NCI-H146 treated with DMSO at 0.1 percent for 48 hours (cell line): ENCODE measurements around the gene MBNL1.

ENCODE experiments used
- DNase-seq: peaks from one replicate; lab custom pipeline; 2025; ENCODE audit not compliant: unreplicated experiment; lab: John Stamatoyannopoulos, UW

Gene MBNL1

GRCh38 chr3:152373379-152373778, 104.7 kb downstream of the MBNL1 start:
- DNase-seq = no peak

DNA sequence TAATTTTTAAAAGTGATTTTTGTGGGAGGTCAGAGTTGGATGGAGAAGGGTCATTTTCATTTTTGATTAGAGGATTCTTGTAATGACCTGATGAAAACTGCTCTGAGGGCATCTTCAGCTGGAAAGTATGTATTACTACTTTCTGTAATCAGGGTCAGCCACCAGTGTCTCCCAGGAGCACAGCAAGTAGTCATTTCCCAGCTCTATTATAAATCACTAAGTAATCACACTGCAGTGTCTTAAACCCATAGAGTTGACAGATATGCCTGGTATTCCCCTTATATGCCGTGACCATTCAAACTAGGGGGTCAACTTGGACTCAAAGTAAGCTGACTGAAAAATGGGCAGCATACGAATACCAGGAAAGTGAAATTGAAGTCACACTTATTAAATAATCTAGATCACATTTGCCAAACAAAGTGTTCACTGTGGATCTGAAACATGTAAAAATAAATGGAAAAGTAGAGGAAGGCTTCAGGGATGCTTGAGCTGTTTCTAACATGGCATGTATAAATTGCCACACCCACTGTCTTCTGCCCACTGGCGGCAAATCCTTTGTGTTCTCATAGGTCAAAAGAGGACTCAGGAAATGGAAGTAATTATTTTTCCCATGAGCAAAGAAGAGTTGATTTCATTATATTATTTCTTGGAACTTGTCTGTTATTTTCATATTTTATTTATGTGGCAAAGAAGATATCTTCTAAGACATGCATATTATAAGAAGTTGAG, 105.7 kb downstream of the MBNL1 start:
- DNase-seq = no peak

- no peak for DNase-seq
Measured at GRCh38 chr3:152375546-152375945, 106.8 kb downstream of the MBNL1 start.

- DNase-seq = no peak
Measured at GRCh38 chr3:152376351-152377183, 107.8 kb downstream of the MBNL1 start.

- DNase-seq = no peak
Measured at GRCh38 chr3:152377184-152377570, 108.4 kb downstream of the MBNL1 start.

DNA sequence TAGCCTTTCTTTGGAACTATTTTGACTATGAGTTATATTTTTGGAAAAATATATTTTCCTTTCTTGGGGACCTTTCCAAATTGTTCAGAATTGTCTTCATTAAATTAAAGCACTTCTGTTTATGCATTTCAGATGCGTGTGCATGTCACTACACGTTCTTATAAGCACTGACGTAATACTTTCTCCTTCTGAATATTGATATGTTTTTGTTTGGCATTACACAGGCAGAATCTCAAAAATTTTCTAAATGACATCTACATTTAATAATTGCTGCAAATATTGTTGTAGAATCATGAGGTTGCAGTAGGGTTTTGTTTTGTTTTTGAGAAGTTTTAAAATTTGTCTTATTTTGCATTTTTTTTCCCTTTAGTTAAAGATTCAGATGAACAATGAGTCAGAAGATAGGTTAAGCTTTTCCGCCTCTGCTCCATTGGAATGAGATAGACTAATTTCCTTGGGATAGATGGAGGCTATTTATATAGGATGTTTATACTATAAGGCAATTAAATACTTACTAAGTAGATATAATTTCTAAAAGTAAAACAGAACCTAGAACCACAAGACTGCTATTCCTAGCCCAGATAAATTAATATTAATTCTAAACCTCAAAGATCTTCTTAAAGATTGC, 110.8 kb downstream of the MBNL1 start:
- no peak for DNase-seq

DNA sequence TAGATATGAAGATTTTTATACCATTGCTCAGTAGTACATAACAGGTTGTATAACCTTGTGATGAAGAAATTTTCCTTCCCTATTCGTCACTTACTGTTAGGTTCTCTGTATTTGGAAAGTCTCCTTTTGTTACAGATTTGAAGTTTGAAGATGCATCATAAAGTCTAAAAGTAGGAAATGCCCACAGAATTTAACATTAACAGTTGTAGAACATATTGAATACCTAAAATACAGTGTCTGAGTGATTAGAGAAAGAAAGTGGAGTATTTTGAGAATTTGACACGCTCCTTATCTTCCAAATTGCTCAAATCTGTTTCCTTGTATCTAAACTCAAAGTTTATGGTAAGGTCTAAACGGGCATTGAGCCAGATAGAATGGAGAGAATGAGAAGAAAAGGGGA, 111.3 kb downstream of the MBNL1 start:
- no peak for DNase-seq

DNA sequence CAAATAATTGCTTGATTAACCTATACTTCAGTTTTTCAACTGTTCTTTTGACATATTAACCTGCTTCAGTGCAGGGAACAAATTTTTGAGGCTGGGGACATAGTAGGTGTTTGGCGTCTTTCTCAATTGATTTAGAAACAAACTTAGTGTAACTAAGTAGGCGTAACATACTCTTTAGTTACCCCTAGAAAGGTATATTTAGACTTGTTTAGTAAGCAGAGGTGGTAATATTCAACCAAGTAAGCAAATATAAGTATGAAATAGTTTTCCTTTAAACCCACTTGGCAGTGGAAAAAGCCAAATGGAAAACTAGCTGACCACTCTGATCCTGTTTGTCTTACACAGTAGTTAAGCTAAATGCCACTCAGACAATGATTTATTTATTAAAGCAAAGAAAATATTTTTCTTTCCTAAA, 113.2 kb downstream of the MBNL1 start:
- DNase-seq = no peak

DNA sequence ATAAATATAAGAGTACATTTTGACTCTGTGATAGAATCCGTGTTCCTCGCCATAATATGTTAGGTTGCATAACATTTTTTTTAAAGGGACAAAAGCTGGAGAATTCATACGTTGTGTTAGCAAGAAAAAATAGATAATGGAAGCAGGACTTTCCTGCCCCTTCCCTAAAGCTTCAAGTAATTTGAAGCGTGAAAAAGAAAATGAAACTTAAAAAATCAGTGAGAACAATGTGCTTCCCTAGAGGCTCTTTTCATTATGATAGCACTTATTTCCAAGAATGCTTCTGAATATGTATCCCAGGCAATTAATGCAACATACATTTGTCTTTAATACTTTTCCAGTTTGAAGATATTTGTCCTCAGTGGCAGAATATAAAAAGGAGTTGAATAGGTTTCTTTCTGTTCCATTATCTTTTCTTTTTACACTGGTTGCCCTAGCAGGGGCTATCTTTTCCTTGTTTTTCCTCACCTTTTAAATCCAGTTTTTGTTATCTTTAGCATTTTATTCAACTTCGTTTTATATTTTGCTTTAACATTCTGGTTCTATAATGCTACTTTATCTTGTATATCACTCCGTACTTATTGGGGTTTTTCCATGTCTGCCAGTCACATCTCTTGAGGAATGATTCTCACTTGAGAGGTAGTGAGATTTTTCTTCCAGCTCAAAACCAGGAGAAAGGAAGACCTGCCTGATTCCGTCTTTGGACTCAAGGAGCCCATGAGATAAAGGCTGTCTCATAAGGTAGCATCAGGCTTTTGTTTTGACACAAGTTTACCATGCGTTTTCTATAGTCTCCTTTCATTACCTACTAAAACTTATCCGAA, 113.8 kb downstream of the MBNL1 start:
- DNase-seq = no peak

GRCh38 chr3:152383136-152383606, 114.4 kb downstream of the MBNL1 start:
- DNase-seq = no peak

- DNase-seq = no peak
Measured at GRCh38 chr3:152384412-152384811, 115.7 kb downstream of the MBNL1 start.

DNA sequence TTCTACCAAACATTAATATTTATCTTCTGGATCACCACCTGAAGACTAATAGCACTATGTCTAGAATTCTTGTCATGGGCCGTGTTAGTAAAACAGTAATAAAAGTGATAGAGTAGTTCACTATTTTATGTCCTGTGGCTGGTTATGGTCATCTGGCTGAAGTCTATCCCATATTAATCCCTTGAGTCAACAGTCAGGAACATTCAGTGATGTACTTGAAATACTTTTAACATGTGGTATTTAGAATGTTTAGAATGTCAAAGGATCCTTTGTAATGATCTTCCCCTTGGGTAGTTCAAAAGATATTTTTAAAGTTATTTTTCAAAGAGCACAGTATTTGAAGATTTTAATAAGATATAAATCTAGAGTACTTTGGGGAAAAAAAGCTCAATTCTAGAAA, 117.0 kb downstream of the MBNL1 start:
- DNase-seq = no peak

DNA sequence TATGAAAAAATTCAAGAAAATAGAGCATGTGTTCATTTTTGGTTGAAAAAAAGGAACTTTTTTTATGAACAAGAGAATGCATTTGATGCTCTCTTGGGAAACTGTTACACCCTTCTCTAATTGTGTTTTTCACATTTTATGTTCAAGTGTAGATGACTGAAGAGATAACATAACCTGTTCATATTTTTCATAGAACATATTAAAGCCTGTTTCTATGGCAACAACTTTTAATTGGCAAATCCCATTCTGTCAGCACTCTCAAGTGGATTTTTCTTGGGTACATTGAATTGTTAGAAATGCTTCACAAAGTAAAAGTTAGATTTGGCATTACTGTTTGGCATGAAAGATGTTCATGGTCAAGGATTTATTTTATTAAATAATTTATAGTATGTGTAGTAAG, 117.5 kb downstream of the MBNL1 start:
- DNase-seq = no peak

DNA sequence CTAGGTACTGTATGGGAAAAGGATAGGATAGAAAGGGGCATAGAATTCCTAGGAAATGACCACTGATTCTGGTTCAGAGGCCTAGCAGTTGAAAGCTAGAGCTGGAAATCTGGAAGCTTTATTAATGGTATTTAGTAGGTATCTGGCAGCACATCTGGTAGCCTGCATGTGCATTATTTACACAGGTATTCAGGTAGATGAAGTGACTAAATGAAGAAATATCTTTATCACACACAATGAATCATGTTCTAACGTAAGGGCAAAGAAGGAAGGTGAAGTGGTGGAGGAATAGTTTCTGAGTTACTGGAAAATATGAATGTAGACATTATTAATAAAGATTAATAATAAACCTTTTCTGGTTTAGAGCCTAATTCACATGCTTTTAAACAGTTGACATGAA, 119.9 kb downstream of the MBNL1 start:
- no peak for DNase-seq

- DNase-seq = no peak
Measured at GRCh38 chr3:152389316-152389934, 120.7 kb downstream of the MBNL1 start.

GRCh38 chr3:152390647-152391046, 121.9 kb downstream of the MBNL1 start:
- DNase-seq = no peak

DNA sequence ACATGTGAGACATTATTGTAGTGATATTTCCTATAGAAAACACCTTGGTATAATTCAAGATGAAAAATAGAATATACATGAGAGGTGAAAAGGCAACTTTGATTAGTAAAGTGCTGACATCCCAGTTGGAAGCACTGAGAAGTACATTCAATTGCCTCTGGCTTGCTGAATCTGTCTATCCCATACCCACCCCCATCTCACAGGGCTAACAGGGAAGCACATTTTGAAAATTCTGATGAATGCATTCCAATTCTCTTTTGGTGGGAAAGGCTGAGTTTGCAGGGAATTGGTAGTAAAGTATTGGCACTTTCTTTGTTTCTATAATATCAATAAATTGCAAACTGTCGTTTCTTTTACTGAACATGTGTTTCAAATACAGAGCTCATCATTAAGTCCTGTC, 122.9 kb downstream of the MBNL1 start:
- no peak for DNase-seq

DNA sequence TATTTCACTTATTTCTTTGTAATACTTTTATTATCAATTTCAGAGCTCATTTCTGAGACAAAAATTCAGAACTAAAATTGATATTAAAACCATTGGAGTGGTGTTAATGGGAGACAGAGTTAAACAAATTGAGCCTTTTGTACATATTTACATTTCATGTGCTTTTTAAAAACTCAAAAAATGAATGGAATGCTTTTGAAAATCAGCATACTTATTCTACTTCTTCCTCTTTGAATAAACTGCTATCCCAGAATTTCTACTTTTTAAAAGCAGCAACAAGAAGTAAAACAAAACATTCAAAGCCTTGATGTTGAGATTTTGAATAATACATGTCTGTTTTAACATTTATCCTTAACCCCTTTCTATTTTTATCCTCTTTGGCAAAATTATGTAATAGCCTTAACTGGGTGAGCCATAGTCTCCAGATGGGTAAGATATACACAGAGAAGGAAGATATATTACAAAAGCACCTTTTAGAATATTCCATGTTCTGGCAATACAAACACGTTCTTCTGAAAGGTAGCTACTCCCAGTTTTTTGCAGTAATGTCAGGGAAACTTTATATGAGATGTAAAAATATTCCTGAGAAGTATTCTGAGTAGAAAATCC, 123.6 kb downstream of the MBNL1 start:
- DNase-seq = no peak

DNA sequence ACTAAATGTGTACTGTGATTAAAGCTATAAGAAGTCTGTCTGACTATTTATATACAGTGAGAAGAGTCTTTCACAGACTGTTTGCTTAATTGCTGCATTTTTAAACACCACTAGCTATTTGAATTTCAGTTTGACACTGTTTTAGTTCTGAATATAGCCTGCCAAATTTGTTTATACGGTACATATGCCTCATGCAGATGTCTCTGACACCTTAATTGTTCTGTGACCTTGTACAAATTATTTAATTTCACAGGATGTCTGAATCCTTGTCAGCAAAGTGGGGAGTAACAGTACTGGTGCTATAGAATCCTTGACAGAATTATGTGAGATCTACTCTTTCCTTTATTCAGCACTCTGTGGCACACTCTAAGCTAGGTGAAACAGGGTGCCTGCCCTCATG, 125.5 kb downstream of the MBNL1 start:
- DNase-seq = no peak

GRCh38 chr3:152395764-152396163, 127.0 kb downstream of the MBNL1 start:
- DNase-seq = no peak
